Stimulated activated CD4-positive, alpha-beta T cell treated with anti-CD3 and anti-CD28 coated beads, Interleukin-2, amount 100 ng/mL, for 48 hours (primary cell): ENCODE results near the gene NFKB2.
A peak's percentile ranks its signal among the peaks of the same experiment; 100 is the strongest.

Experiments used
- DNase-seq, 2 donors: peaks; one replicate each; pipeline ENCODE4 v3.0.0-alpha.2; 2020

NFKB2 gene

DNA sequence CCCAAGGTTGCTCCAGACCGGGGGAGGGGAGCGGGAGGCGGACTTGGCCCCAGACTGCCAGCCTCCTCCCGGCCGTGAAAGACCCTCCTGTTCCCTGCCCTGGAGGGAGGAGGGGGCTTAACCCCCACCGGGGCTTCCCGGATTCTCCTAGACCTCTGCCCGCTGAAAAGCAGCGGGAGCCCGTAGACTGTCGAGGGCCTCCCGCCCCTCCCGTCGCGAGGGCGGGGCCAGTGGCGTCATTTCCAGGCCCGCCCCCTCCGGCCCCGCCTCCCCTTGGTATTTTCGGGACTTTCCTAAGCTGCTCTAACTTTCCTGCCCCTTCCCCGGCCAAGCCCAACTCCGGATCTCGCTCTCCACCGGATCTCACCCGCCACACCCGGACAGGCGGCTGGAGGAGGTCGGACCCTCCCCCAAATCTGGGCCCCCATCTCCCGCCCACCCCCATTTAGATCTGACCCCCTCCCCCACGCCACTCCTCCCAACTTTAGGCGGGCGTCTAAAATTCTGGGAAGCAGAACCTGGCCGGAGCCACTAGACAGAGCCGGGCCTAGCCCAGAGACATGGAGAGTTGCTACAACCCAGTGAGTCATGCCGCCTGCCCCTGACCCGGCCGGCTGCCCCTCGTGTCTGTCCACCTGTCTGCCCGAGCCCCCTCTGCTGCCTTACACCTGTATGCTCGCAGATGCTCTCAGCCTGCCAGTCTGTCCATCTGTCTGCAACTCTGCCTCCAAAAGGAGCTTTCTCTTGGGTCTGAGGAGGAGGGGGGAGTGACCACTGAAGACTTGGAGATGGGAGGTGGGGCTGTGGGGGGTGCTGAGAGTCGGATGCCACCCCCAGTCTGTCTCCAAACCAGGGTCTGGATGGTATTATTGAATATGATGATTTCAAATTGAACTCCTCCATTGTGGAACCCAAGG is at the start of gene NFKB2:
NFKB2 (plus strand) TSS at position 306 of the 917 bp plus-strand sequence; CDS start at position 561, 255 bp downstream.
- peak; percentile 89 to 91 for DNase-seq

DNA sequence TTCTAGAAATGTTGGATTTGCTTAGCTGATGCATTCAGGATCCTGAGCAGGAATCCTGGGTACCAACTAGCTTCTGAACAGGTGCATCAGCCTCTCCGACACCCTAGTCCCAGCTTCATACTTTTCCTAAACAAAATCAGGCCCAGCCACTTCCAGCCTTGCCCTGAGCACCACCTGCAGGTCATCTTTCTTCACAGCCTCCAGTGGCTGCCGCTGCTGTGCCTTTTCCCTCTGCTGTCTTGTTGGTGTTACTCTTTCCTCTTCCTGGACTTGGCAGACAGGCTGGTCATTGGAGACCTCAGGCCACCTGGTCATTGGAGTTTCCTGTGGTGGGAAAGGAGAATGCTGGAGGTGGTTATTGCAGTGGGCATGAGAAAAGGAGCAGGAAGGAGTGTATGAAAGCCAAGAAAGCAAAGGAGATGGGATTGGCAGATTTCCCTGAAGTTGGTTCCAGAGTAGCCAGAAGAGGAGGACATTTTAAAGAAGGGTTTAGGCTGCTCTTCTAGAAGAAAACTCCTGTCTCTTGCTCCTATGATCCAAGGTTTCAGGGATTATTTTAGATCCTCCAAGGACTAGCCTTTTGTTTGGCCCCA is 48.2 kb upstream of the NFKB2 start:
- no peak for DNase-seq

DNA sequence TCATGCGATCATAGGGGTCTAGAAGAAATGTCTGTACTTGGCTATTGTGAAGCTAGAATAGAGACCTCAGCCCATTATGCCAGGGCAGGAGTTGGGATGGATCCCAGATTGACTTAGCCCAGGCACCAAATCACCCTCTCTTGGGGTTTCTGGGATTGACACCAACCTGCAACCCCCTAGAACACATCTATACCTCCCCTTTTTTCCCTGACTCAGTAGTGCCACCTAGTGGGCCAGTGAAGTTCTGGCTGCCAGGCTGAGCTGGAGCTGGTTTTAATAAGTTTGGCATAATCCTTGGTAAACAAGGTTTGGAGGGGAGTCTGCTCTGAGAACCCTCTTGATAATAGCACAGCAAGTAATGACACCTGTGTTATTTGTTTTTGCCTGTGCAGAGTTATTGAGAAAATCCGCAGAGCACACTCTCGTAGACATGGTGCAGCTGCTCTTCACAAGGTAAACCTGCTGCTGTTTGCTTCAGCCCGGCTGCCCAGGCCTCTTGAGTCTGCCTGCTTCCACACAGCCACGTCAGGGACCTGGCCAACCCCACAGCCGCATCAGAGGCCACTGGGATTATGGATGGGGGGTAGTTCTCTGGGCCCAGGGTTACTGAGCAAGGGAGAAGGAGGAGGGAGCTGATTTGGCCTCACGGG is 43.3 kb upstream of the NFKB2 start:
- DNase-seq, result peak; percentile 76 to 78

DNA sequence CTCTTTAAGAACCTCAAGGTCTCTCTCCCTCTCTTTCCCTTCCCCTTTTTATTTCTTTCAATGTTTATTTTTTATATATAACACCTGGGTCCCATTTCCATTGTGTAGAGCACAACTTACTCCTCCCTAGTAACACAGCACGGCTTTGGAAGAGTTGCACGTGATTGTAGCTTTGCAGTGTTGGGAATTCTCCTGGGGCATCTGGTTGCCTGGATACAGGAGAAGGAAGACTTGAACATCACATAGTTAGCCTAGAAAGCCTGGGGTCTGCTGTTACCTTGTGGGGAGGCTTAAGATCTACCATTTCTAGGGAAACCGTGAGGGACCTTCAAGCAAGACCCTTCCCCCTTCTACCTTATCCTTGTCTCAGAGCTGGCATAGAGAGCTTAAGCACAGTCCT is 41.1 kb upstream of the NFKB2 start:
- no peak for DNase-seq

DNA sequence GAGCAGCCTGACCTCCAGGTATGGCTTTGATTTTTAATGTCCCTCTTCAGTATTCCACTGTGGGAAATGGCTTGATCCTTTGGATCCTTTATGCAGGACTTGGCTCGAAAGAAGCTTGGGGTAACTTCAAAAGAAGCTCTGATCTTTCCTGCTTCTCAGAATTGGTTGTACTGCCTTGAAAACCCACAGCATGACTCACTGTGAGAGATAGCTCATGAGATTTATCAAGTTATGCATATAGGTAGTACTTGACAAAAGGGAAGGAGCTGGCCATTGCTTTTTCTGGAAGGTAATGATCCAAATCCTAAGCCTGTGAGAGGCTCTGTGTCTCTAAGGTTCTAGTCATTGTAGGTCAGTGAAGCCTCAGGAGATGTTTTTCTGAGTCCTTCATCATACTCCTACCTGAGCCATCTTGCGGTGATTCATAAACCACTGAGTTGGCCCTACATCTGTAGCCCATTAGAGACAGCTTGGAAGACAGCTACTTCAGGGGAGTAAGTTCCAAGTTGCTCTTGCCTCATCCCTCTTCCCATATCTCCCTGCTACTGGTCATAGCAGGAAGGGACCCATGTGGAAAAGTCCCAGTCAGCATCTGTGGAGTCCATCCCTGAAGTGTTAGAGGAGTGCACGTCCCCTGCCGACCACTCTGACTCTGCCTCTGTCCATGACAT is 36.7 kb upstream of the NFKB2 start:
- DNase-seq, result no peak

DNA sequence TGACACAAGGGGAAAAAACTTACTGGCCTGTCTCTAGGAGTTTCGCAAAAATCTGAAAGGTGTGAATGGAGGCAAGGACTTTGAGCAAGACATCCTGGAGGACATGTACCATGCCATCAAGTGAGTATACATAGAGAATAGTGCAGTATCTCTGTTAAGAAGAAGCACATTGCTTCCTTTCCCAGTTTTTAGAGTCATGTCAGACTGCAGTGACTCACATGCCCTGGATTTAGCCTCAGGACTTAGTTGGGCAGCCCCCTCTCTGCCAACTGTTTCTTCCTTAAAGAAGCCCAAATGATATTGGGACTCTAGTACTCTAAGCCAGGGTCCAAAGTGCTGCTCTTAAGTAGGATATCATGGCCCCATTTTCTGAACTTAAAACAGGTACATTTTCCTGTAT is 28.1 kb upstream of the NFKB2 start:
- no peak for DNase-seq

DNA sequence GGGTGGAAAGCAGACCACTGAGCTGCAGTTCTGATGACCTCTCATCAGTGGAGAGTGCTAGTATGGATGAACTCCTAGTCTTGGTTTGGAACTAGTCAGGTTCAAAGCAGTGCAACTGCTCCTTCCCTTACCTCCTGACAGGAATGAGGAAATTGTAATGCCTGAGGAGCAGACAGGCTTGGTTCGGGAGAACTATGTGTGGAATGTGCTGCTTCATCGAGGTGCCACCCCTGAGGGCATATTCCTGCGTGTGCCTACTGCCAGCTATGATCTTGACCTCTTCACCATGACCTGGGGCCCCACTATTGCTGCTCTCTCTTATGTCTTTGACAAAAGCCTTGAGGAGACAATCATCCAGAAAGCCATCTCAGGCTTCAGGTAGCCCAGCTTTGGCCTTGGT is 27.4 kb upstream of the NFKB2 start:
- DNase-seq, result no peak

DNA sequence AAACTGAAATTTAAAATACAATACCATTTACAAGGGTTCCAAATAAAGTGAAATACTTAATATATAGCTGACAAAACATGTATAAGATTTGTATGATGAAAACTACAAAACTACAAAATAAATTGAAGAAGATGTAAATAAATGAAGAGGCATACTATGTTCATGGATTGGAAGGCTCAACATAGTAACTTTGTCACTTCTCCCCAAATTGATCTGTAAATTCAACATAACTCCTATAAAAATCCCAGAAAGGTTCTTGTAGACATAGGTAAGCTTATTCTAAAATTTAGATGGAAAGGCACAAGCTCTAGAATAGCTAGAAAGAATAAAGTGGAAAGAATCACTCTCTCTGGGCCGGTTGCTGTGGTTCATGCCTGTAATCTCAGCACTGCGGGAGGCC is 24.2 kb upstream of the NFKB2 start:
- DNase-seq, result no peak

DNA sequence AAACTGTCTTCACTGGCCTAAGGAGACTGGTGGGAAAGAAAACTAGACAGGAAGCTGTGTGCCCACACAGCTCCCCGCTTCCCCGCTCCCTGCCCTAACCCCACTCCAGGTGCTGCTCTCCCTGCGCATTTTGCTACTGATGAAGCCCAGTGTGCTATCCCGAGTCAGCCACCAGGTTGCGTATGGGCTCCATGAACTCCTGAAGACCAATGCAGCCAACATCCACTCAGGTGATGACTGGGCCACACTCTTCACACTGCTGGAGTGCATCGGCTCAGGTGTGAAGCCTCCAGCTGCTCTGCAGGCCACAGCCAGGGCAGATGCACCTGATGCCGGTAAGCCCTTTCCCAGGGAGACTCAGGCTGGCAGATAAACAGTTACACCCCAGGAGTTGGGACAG is 20.3 kb upstream of the NFKB2 start:
- DNase-seq, result no peak

DNA sequence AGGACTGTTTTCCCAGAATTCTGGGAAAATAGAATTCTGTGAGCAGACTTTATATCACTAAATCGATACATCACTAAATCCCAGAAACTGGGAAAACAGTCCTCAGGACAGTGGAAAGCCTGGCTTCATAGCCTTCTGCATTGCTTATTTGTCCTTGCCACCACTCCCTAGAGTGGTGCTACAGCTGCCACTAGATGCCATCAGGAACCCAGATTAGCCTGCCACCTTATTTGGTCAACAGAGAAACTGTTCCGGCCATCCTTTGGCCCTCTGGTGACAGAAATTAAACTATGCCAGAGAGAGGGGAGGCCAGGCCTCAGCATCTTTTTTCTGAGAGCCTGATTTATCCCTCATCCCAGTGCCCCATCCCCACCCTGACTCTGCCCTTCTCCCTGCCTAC is 19.6 kb upstream of the NFKB2 start:
- no peak for DNase-seq

DNA sequence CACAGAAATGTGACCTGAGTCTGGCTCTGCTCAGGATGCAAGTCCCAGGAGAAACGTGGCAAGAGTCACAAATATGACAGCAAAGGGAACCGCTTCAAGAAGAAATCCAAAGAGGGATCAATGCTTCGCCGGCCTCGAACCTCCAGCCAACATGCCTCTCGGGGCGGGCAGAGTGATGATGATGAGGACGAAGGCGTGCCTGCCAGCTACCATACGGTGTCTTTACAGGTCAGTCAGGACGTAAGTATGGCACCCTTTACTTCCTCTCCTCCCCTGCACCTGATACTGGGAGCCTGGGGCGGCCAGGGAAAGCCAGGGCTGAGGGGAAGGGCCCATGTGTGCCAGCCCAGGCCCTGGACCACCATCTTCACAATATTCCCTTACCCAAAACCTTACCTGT is 18.6 kb upstream of the NFKB2 start:
- no peak for DNase-seq

DNA sequence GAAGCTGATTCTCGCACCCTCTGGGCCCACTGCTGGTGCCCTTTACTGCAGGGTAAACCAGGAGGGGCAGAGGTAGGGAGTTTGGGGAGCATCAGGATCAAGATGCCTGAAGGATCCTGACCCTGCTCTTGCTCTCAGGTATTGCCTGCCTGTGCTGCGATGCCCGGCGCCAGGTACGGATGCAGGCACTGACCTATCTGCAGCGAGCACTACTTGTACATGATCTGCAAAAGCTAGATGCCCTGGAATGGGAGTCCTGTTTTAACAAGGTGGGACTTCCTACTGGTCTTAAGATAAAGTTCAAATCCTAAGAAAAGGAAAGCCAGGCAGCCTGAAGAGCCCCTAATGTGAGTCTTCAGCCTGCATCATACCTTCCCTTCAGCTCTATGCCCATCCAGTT is 16.1 kb upstream of the NFKB2 start:
- no peak for DNase-seq

DNA sequence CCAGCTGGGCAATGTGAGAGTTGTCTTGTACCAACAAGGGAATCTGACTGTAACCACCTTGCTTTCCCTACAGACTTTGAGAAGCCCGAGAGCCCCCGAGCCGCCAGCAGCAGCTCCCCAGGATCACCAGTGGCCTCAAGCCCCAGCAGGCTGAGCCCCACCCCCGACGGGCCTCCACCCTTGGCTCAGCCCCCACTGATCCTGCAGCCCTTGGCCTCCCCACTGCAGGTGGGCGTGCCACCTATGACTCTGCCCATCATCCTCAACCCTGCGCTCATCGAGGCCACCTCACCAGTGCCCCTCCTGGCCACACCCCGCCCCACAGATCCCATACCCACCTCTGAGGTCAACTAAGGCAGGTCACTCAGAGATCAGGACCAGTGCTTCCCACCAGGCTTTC is 13.5 kb upstream of the NFKB2 start:
- no peak for DNase-seq

DNA sequence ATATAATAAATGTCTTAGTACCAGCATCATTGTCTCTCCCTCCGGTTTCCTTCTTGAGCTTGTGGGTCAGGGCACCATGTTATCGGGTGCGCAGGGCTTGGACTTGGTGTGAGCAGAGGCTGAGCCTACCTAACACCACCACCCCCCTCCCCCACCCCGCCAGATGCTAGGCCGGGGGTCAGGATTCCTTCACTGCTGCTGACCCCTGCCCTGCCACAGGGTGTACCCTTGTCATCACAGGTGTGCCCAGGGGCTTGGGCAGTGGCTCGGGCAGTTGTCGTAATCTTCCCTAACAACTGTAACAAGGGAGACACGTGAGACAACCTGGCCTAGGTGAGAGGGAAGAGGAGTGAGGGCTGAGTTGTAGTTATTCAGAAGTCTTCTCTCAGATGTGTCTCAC is 12.6 kb upstream of the NFKB2 start:
- DNase-seq, result no peak

DNA sequence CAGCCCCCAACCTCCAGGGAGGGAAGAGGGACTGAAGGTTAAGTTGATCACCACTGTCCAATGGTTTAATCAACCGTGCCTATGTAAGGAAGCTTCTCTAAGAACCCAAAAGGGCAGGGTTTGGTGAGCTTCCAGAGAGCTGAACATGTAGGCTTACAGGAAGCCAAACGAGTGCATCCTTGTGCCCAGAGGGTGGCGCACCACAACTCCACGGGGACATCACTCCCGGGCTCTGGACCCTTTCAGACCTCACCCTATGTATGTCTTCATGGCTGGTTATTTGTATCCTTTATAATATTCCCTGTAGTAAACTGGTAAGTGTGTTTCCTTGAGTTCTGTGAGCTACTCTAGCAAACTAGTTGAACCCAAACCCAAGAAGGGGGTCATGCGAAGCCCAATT is 11.5 kb upstream of the NFKB2 start:
- no peak for DNase-seq

DNA sequence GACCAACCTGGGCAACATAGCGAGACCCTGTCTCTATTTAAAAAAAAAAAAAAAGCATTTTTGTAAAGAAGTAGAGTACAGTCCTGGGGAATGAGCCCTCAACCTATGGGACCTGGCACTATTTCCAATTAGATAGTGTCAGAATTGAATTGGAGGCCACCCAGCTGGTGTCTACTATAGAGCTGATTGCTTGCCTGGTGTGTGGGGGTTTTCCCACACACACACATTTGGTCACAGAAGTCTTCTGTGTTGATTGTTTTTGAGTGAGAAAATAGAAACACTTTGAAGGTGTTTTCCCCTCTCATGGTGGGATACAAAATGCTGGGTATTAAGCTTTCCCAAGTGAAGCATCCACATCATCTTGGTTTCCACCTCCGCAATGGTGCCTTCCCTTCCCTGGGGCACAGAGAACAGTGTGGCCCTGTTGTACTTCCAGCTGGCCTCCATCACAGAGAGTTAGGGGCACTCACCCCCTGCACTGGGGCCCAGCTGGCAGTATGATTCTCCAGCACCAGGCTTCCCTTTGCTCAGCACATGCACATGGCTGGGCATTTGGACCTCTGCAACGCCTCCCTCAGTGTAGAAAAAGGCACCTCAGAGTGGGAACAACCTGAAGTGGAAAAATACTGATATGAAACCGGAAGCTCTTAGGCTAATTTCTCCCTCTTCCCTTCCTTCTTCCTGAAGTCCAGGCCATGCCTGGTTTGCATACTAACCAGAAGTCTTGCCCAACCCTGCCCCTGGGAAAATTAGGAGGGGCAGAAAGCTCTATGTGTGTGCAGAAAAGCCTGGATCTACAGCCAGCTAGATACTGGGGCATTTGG is 10.7 kb upstream of the NFKB2 start:
- no peak for DNase-seq

DNA sequence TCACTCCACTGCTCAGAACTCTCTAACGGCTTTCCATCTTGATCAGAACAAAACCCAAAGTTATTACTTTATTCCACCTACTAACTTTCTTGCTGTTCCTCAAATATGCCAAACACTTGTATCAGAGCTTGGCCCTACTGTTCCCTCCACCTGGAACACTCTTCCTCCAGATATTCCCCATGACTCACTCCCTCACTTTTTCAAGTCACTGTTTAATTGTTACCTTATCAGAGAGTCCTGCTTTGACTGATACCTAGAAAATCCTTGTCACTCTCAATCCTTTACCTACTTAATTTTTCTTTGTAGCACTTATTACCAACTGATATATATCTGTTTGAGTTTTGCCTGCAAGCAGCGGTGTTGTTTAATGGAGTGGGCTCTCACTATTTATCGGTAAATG is 5.6 kb upstream of the NFKB2 start:
- DNase-seq, result no peak

DNA sequence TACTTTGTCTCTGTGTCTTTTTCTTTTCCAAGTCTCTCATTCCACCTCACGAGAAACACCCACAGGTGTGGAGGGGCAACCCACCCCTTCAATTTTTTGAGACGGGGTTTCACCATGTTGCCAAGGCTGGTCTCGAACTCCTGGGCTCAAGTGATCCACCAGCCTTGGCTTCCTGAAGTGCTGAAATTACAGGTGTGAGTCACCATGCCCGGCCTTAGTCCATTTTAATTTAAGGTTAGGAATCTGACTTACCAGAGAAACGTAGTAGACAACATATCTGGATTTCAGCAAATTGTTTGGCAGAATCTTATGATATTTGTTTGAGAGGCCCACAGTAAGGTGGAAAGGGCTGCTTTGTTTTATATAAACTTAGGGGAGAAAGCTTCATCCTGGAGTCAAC is 3.2 kb upstream of the NFKB2 start:
- no peak for DNase-seq

DNA sequence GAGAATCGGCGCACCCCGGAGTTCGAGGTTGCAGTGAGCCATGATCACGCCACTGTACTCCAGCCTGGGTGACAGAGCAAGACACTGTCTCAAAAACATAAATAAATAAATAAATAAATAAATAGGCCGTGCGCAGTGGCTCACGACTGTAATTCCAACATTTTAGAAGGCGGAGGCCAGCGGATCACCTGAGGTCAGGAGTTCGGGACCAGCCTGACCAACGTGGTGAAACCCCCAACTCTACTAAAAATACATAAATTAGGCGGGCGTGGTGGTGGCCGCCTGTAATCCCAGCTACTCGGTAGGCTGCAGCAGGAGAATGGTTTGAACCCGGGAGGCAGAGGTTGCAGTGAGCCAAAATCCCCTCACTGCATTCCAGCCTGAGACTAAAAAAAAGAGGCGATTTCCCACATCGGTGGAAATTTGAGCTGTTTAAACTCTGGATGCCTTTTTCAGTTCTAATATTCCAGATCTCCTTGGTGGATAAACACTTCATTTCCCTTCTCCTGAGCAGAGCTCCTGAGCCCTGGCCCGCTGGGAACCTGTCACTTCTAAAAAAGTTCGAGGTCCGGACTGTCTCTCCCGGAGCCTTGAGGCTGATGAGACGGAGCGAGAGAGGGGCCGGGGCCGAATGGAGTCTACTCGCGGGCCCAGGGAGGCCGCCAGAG is 2.0 kb upstream of the NFKB2 start:
- DNase-seq, result no peak

DNA sequence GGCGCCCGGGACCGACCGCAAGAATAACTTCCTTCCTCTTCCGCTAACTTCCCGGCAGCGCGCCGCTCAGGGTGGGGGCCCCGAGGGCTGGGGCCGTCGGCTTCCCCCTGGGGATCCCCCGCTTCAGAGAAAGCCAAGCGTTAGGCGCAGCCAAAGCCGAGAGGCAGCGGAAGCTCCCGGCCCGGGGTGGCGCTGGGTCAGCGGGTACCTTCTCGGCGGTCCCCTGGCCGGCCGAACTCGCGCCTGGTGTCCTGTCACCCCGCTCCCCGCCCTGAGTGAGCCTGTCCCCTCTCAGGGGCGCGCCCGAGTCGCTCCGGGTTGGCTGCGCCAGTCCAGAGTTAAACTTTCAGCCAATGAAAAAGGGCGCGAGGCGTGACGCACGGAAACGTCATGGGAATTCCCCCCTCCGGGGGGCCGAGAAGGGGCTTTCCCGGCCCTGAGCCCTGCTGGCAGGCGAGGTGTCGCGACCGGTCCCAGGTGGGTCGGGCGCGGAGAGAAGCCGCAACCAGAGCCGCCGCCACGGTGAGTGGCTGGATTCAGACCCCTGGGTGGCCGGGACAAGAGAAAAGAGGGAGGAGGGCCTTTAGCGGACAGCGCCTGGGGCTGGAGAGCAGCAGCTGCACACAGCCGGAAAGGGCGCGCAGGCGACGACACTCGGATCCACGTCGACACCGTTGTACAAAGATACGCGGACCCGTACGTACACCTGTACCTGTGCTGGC is 1.3 kb upstream of the NFKB2 start:
- DNase-seq, result peak; percentile 97 to 98

DNA sequence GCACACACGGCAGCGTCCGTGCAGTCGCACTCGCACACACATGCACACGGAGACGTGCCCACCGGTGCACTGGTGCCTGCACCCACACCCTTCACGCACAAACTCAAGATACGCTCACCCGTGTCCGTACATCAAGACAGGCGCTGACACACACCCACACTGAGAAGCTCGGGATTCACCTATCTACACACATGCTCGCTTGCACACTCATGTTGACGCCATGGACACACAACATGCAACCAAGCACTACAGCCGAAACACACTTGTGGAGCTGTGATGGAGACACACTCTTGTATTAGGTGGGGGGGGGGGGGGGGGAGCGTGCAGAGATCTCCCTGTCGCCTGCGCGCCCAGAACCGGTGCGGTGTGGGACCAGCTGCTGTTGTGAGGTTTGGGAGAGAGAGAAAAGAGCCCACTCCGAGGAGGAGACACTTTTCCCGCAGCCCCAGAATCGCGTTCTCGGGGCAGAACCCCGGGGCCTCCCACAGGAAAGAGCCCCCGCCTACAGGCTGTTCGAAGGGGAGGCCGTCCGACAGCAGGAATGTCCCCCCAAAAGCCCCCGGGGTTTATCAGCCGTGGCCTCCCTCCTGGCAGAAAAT is 605 bp upstream of the NFKB2 start:
- DNase-seq, result peak in 1 of 2 donors; percentile 46
